Occipital lobe (tissue), 1 donor: ENCODE results near the gene SIGLEC1. TPM values are rescaled to one million over a fixed set of nuclear protein-coding genes. Genes with fewer than 3 reads are reported as not detected.

Experiments used
- total RNA-seq: library from RNA; depleted of rRNA; stranded (reverse); fragments of >200 nt; gene quantifications from one replicate; pipeline ENCODE4 v1.2.3, GENCODE V29; 2014

SIGLEC1 gene
- total RNA-seq, 1 donor from 2014 or later = 0.16 TPM

Other genes with a start within 250 kb of the SIGLEC1 start
- 63.8 TPM for gene ATRN, start 241.6 kb downstream of the SIGLEC1 start, total RNA-seq
- not detected for gene GFRA4, start 49.2 kb downstream of the SIGLEC1 start, total RNA-seq
- gene ADAM33, start 30.6 kb downstream of the SIGLEC1 start, total RNA-seq = 3.6 TPM
- 1.7 TPM for gene HSPA12B, start 20.1 kb upstream of the SIGLEC1 start, total RNA-seq
- gene ADISSP, start 55.2 kb upstream of the SIGLEC1 start, total RNA-seq = 18.9 TPM
- 0.16 TPM for gene SPEF1, start 68.8 kb upstream of the SIGLEC1 start, total RNA-seq
- gene CENPB, start 74.1 kb upstream of the SIGLEC1 start, total RNA-seq = 55.4 TPM
- 4.5 TPM for gene CDC25B, start 83.7 kb upstream of the SIGLEC1 start, total RNA-seq
- 5.5 TPM for gene AP5S1, start 107.9 kb upstream of the SIGLEC1 start, total RNA-seq
- gene MAVS, start 134.2 kb upstream of the SIGLEC1 start, total RNA-seq = 8.0 TPM
- gene PANK2, start 176.8 kb upstream of the SIGLEC1 start, total RNA-seq = 61.6 TPM